GM13977 (cell line): Measurements from ENCODE around the gene CHD5.

Experiments used
- DNase-seq: peaks from one replicate; pipeline ENCODE4 v3.0.0; 2012; ENCODE audit warnings: low spot score
- in situ Hi-C: fragments of 300-500 bp; cut with MboI; formaldehyde crosslinking; loops from one replicate; pipeline ENCODE4 v1.12.0; 2022; ENCODE audit warnings: low sequenced_read_pairs, low pct_unique_long_range_greater_than_20kb, mixed read lengths, inconsistent platforms; ENCODE audit not compliant: unreplicated experiment
- TF ChIP-seq, protein P1 (sequence below): IDR thresholded peaks from 2 replicates; pipeline ENCODE4 v1.5.1; 2012; ENCODE audit warnings: mild to moderate bottlenecking, control low read depth; ENCODE audit not compliant: insufficient read depth; ENCODE audit errors: extremely low read depth, missing control alignments

The CHD5 gene

DNA sequence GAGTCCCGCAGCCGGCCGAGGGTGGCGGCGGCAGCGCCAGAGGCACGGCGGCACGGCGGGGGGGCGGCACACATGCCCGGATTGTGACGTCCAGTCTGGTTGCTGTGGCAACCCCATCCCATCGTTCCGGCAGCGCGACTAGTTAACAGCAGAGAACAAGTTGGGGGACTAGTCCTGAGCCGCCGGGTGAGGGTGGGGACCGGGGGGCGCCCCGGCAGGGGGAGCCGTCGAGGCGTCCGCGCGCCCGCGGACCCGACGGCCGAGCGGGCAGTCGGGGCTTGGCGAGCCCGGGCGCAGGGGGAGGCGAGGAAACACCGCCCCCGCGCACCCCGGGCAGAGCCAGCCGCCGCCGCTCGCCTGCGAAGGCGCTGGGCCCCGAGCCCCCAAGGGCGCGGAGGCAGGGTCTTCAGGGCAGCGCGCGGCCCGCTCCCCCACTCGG lies at the start of gene CHD5:
Gene CHD5, minus strand, starts transcription at position 54 of the 439 bp plus-strand sequence. CDS start 298 bp downstream, outside the sequence.
- no peak for DNase-seq
- TF ChIP-seq, protein P1, sequence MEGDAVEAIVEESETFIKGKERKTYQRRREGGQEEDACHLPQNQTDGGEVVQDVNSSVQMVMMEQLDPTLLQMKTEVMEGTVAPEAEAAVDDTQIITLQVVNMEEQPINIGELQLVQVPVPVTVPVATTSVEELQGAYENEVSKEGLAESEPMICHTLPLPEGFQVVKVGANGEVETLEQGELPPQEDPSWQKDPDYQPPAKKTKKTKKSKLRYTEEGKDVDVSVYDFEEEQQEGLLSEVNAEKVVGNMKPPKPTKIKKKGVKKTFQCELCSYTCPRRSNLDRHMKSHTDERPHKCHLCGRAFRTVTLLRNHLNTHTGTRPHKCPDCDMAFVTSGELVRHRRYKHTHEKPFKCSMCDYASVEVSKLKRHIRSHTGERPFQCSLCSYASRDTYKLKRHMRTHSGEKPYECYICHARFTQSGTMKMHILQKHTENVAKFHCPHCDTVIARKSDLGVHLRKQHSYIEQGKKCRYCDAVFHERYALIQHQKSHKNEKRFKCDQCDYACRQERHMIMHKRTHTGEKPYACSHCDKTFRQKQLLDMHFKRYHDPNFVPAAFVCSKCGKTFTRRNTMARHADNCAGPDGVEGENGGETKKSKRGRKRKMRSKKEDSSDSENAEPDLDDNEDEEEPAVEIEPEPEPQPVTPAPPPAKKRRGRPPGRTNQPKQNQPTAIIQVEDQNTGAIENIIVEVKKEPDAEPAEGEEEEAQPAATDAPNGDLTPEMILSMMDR, result peak; percentile 21
- in situ Hi-C loops, result no loop called here

DNA sequence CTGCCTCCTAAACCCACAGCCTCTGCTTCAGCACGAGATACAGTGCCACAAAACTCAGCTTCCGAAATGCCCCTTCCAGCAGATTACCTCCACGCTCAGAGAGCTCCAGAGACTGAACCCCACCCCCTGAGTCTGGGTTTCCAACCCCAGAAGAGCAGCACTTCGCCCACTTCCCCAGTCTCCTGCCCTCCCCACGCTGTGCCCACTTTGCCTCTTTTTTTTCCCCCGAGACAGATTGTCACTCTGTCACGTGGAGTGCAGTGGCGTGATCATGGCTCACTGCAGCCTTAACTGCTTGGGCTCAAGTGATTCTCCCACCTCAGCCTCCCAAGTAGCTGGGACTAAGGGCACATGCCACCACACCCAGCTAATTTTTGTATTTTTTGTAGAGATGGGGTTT lies 45.5 kb upstream of the CHD5 start:
- TF ChIP-seq, protein P1, result no peak
- DNase-seq, result no peak
- in situ Hi-C loops, result no loop called here

DNA sequence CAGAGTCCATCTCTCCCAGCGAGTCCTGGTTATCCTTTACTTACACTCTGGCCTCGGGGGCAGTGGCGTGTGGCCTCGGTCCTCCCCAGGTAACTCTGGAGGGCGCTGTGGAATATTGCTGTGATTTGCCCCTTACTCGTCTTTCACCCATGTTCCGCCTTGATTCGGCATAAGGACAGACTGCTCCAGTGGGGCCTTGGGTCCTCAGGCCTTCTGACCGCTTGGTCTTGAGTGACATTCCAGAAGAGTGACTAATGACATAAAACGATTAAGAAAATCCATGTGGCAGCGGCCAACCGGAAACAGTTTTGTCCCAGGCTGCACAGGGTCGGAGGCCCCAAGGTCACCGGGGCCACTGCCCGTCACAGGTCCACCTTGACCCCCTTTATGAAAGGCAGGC lies 44.6 kb upstream of the CHD5 start:
- in situ Hi-C loops, result no loop called here
- DNase-seq, result no peak
- TF ChIP-seq, protein P1, result no peak

DNA sequence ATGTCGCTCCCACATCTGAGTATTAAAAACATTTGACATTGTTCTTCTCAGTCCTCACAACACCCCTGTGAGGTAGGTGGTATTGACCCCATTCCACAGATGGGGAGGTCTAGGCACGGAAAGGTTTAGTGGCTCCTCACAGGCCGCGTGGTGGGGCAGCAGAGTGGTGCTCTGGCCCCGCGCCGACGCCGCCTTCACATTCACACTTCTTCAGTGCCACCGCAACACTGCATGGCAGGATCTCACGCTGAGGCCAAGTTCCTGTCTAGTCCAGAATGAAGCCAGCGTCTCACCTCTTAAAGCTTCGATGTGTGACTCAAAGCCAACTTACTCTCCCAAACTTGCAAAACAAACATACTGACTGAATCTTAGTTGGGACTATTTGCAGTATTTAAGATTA lies 43.5 kb upstream of the CHD5 start:
- in situ Hi-C loops, result no loop called here
- TF ChIP-seq, protein P1, result no peak
- no peak for DNase-seq

DNA sequence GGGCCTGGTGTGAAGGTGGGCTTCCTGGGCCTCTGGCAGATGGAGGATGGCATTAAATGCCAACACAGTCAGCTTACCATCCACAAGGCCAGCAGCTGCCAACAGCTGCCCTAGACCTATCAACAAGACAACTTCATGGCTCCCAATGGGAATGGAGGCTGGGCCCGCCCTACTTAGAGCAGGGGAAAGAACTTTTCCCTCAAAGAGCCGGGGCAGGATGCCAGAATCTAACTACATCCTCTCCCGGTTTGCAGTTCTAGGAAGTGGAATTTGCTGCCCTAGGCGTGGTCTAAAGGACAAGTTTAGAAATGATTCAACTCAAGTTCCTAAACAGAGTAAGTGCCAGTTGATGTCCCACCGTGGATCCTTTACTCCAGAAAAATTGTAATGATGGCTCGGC lies 42.5 kb upstream of the CHD5 start:
- TF ChIP-seq, protein P1, result no peak
- DNase-seq, result no peak
- in situ Hi-C loops, result no loop called here

DNA sequence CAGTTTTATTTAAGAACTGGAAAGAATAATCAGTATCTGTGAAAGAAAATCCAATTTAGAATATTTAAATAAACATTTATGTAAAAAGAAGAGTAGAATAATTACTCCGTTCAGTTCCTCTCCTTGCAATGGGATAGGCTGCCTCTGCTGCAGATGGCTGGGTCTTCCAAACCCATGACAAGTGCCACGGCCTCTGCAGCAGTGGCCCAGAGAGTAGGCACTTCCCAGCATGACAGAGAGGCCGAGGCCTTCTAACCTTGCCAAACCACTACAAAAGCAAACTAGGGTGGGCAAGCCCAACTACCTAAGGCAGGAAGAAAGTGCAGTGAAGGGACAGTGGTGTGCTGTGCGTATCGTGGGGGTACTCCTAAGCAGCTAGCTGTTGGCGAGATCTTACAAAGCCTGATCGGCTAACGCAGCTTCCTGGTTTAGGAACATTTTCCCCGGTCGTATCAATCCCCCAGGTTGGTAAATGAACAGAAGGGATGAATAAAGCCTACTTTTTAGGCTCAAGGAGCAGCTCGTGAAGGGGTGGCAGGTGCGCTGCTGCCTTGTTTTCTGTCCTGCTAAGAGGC lies 41.2 kb upstream of the CHD5 start:
- no peak for DNase-seq
- in situ Hi-C loops, result no loop called here
- TF ChIP-seq, protein P1, result no peak
